ENCODE data around the gene RPS25. TPM values are rescaled to one million over a fixed set of nuclear protein-coding genes. Genes with fewer than 3 reads are reported as not detected.
"Not testable (repeated sequence)": the region's sequence is repeated elsewhere in the genome, so short reads cannot be mapped to it uniquely, and the experiment has no call there.

Gene RPS25
- total RNA-seq, 2 donors from 2014 or later = 1,289 to 1,299 TPM

DNA sequence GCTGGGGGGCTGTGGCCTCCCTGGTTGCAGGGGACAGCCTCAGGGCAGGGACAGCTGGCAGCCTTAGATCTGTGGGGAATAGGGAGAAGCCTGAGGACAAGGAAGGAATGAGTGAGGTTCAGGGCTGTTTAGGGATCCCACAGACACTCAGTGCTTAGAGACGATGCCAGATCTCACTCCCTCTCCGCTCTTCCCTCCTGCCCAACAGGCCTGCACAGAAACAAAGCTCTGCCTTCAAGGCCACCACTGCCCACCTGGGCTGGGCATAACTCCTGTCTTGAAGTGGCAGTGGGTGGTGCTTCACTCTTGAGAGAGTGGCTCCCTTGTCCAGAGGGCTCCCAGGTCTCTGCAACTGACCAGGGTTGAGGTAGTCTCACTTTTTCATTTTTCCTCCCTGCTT is 33.3 kb downstream of the RPS25 start:
- no peak for DNase-seq

DNA sequence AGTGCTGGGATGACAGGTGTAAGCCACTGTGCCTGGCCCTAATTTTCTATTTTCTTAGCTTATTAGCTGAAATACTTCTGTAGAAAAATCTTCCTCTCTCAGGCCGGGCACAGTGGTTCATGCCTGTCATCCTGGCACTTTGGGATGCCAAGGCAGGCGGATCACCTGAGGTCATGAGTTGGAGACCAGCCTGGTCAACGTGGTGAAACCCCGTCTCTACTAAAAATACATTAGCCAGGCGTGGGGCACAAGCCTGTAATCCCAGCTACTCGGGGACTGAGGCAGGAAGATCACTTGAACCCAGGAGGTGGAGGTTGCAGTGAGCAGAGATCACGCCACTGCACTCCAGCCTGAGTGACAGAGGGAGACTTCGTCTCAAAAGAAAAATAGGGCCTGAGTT is 33.8 kb downstream of the RPS25 start:
- not testable (repeated sequence) for DNase-seq; H3K27ac Mint-ChIP-seq; H3K27me3 Mint-ChIP-seq (ENCODE audit: insufficient read depth); H3K4me1 Mint-ChIP-seq; H3K36me3 ChIP-seq (ENCODE audit: control insufficient read depth, insufficient read depth, low read length); H3K4me1 ChIP-seq (ENCODE audit: control insufficient read depth, insufficient read depth, low read length); H3K27ac ChIP-seq (ENCODE audit: low read depth, low read length); H3K4me3 ChIP-seq (ENCODE audit: low read length); H3K27me3 ChIP-seq (ENCODE audit: control insufficient read depth, insufficient read depth, low read length, poor library complexity, severe bottlenecking); H3K9me3 ChIP-seq (ENCODE audit: control insufficient read depth, low read length); H3K9me3 Mint-ChIP-seq; H3K9ac ChIP-seq (ENCODE audit: extremely low read depth, low read length, poor library complexity, severe bottlenecking); H3K4me3 Mint-ChIP-seq; H3K36me3 Mint-ChIP-seq (ENCODE audit: low read depth)
- WGBS, 2 experiments (ENCODE audit: insufficient coverage in 1 of 2, insufficient read length in 1 of 2) = 80 to 86% methylated on average over 8 of the region's 8 CpGs

More for the DNA sequence above, 33.3 kb downstream of the RPS25 start:
- no peak overlapping the region for H3K27ac Mint-ChIP-seq
- H3K27me3 Mint-ChIP-seq (ENCODE audit: insufficient read depth) = peaks cover 2% of the 10 kb centered on the region
- 83 to 93% methylated on average over 2 of the region's 2 CpGs for WGBS, 2 experiments (ENCODE audit: insufficient coverage in 1 of 2, insufficient read length in 1 of 2)
- Histone ChIP-seq H3K4me3 (ENCODE audit: low read length) (no peak overlapping the region), H3K27me3 (ENCODE audit: control insufficient read depth, insufficient read depth, low read length, poor library complexity, severe bottlenecking) (no peaks in the 10 kb centered on the region), H3K4me1 (ENCODE audit: control insufficient read depth, insufficient read depth, low read length) (no peaks in the 10 kb centered on the region), H3K36me3 (ENCODE audit: control insufficient read depth, insufficient read depth, low read length) (no peaks in the 10 kb centered on the region), H3K9ac (ENCODE audit: extremely low read depth, low read length, poor library complexity, severe bottlenecking) (no peak overlapping the region), H3K27ac (ENCODE audit: low read depth, low read length) (no peak overlapping the region), H3K9me3 (ENCODE audit: control insufficient read depth, low read length) (no peaks in the 10 kb centered on the region)
- TF ChIP-seq, protein P1, sequence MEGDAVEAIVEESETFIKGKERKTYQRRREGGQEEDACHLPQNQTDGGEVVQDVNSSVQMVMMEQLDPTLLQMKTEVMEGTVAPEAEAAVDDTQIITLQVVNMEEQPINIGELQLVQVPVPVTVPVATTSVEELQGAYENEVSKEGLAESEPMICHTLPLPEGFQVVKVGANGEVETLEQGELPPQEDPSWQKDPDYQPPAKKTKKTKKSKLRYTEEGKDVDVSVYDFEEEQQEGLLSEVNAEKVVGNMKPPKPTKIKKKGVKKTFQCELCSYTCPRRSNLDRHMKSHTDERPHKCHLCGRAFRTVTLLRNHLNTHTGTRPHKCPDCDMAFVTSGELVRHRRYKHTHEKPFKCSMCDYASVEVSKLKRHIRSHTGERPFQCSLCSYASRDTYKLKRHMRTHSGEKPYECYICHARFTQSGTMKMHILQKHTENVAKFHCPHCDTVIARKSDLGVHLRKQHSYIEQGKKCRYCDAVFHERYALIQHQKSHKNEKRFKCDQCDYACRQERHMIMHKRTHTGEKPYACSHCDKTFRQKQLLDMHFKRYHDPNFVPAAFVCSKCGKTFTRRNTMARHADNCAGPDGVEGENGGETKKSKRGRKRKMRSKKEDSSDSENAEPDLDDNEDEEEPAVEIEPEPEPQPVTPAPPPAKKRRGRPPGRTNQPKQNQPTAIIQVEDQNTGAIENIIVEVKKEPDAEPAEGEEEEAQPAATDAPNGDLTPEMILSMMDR (conservative IDR thresholded peaks at IDR 0.05) = no peak
- H3K4me1 Mint-ChIP-seq = peaks cover 8% of the 10 kb centered on the region
- no peaks in the 10 kb centered on the region for H3K9me3 Mint-ChIP-seq
- no peak overlapping the region for H3K4me3 Mint-ChIP-seq
- no peaks in the 10 kb centered on the region for H3K36me3 Mint-ChIP-seq (ENCODE audit: low read depth)

DNA sequence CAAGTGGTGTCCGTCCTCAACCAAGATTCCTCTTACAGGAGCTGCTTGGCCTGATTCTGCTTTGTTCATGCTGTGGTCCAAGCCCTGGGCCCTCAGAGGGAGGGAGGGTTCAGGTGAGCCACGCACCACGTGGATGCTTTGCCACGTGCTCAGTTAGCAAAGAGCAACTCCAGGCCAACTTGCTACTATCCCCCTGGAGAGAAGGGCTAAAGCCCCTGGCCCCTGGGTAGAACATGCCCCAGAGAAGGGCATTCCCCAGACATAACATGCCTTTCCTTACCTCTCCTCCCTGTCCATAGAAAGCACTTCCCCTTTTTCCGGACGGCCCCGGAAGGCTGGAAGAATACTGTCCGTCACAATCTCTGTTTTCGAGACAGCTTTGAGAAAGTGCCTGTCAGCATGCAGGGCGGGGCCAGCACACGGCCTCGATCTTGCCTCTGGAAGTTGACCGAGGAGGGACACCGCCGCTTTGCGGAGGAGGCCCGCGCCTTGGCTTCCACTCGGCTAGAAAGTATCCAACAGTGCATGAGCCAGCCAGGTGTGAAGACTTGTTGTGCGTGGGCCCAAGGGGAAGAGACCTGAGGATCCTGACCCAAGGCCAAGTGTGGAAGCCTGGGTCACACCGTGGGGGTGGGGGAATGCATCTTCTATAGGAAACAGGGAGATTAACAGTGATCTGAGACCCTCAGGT is 37.8 kb downstream of the RPS25 start:
- no peak overlapping the region for H3K27ac Mint-ChIP-seq
- TF ChIP-seq, protein P1 (conservative IDR thresholded peaks at IDR 0.05) = no peak
- no peak overlapping the region for H3K27ac ChIP-seq (ENCODE audit: low read depth, low read length)
- H3K4me3 Mint-ChIP-seq = peak overlapping the region; percentile 34
- DNase-seq = peak; percentile 79
- 63 to 70% methylated on average over 14 to 21 of the region's 21 CpGs for WGBS, 2 experiments (ENCODE audit: insufficient coverage in 1 of 2, insufficient read length in 1 of 2)
- no peaks in the 10 kb centered on the region for H3K36me3 ChIP-seq (ENCODE audit: control insufficient read depth, insufficient read depth, low read length)
- no peaks in the 10 kb centered on the region for H3K9me3 ChIP-seq (ENCODE audit: control insufficient read depth, low read length)
- no peaks in the 10 kb centered on the region for H3K4me1 ChIP-seq (ENCODE audit: control insufficient read depth, insufficient read depth, low read length)
- peaks cover 8% of the 10 kb centered on the region for H3K4me1 Mint-ChIP-seq
- H3K9me3 Mint-ChIP-seq = no peaks in the 10 kb centered on the region
- no peaks in the 10 kb centered on the region for H3K27me3 ChIP-seq (ENCODE audit: control insufficient read depth, insufficient read depth, low read length, poor library complexity, severe bottlenecking)
- no peaks in the 10 kb centered on the region for H3K36me3 Mint-ChIP-seq (ENCODE audit: low read depth)
- H3K9ac ChIP-seq (ENCODE audit: extremely low read depth, low read length, poor library complexity, severe bottlenecking) = no peak overlapping the region
- H3K27me3 Mint-ChIP-seq (ENCODE audit: insufficient read depth) = peaks cover 7% of the 10 kb centered on the region
- no peak overlapping the region for H3K4me3 ChIP-seq (ENCODE audit: low read length)

DNA sequence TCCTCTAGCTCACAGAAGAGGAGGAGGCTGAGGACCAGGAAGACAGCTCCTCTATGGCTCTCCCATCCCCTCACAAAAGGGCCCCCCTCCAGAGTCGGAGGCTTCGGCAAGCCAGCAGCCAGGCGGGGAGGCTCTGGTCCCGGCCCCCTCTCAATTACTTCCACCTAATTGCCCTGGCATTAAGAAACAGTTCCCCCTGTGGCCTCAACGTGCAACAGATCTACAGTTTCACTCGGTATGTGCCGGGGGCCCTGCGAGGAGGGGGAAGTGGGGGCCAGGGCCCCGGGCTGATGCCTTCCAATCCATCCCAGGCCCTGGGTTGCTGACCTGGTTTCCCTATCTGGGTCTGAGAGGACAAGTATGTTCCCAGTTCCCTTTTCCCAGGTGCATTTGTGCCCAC is 38.7 kb downstream of the RPS25 start:
- no peaks in the 10 kb centered on the region for H3K9me3 ChIP-seq (ENCODE audit: control insufficient read depth, low read length)
- no peak overlapping the region for H3K27ac Mint-ChIP-seq

More for the DNA sequence above, 38.7 kb downstream of the RPS25 start:
- Histone ChIP-seq H3K4me3 (ENCODE audit: low read length) (no peak overlapping the region), H3K27me3 (ENCODE audit: control insufficient read depth, insufficient read depth, low read length, poor library complexity, severe bottlenecking) (no peaks in the 10 kb centered on the region), H3K36me3 (ENCODE audit: control insufficient read depth, insufficient read depth, low read length) (no peaks in the 10 kb centered on the region), H3K4me1 (ENCODE audit: control insufficient read depth, insufficient read depth, low read length) (no peaks in the 10 kb centered on the region), H3K27ac (ENCODE audit: low read depth, low read length) (no peak overlapping the region), H3K9ac (ENCODE audit: extremely low read depth, low read length, poor library complexity, severe bottlenecking) (no peak overlapping the region)
- H3K4me3 Mint-ChIP-seq = no peak overlapping the region
- WGBS, 2 experiments (ENCODE audit: insufficient coverage in 1 of 2, insufficient read length in 1 of 2) = 55 to 72% methylated on average over 5 to 9 of the region's 9 CpGs
- TF ChIP-seq, protein P1 (conservative IDR thresholded peaks at IDR 0.05) = peak; percentile 38
- H3K9me3 Mint-ChIP-seq = no peaks in the 10 kb centered on the region
- H3K27me3 Mint-ChIP-seq (ENCODE audit: insufficient read depth) = peaks cover 12% of the 10 kb centered on the region
- peaks cover 11% of the 10 kb centered on the region for H3K4me1 Mint-ChIP-seq
- peak; percentile 55 for DNase-seq
- H3K36me3 Mint-ChIP-seq (ENCODE audit: low read depth) = no peaks in the 10 kb centered on the region
